Pancreas (tissue), 10 donors: Measurements from ENCODE around the gene PIK3R2. TPM values are rescaled to one million over a fixed set of nuclear protein-coding genes. Genes with fewer than 3 reads are reported as not detected.

Experiments
- ATAC-seq, 4 donors: fragments of 200-7000 bp; cut with Tn5 transposase; one replicate each; pipeline versions ENCODE4 v1.8.0 to v1.9.1; 2020; ENCODE audit warnings: mild to moderate bottlenecking in 4 of 4, moderate library complexity in 4 of 4
- DNase-seq, 6 donors: peaks; one replicate each; pipeline ENCODE4 v3.0.0-alpha.2; 2020
- FAIRE-seq: peaks from 2 replicates; lab custom pipeline; 2012; peaks lifted over from hg19 to GRCh38; lab: Jason Lieb, UNC
- H3K27ac ChIP-seq, 4 donors: fragments of 200-600 bp; sonication (generic); 1 replicate in 3 of 4; 2 replicates in 1 of 4; pipeline versions ENCODE4 v1.5.0 to v1.8.0; 2020
- H3K27me3 ChIP-seq, 4 donors: fragments of 200-600 bp; one replicate each; pipeline ENCODE4 v1.8.0; 2021
- H3K36me3 ChIP-seq, 3 donors: fragments of 200-600 bp; sonication (generic) in 1 of 3; one replicate each; pipeline versions ENCODE4 v1.5.0 to v1.8.0; 2020 to 2021
- H3K4me1 ChIP-seq, 3 donors: fragments of 200-600 bp; one replicate each; pipeline ENCODE4 v1.8.0; 2021
- H3K4me3 ChIP-seq, 4 donors: fragments of 200-600 bp; sonication (generic) in 2 of 4; one replicate each; pipeline versions ENCODE4 v1.5.0 to v1.8.0; 2020 to 2021
- H3K9me3 ChIP-seq, 4 donors: fragments of 200-600 bp; one replicate each; pipeline ENCODE4 v1.8.0; 2021
- WGBS, 2 donors: extraction: QIAGEN DNeasy Blood & Tissue Kit; methylation state at CpG; one replicate each; pipeline ENCODE4 v1.1.7; 2013; 5-methylcytosine and 5-hydroxymethylcytosine counted together
- intact Hi-C, 3 donors: fragments of 100-400 bp; cut with DNase I; formaldehyde crosslinking; loops; one replicate each; pipeline versions ENCODE4 v1.11.1 to v1.14.2; 2022
- polyA plus RNA-seq, 2 donors: library from polyadenylated mRNA; stranded (reverse); fragments of 200-250 nt; gene quantifications; one replicate each; pipeline ENCODE4 v1.2.3, GENCODE V29; 2013
- total RNA-seq, 6 donors: library from RNA; stranded (reverse); fragmentation: NEBNext Ultra II Directional in 4 of 6; extraction: Animal tissue kit (Norgen Biotek cat#: 25700) in 4 of 6; gene quantifications; one replicate each; pipeline versions ENCODE4 v1.2.1 to v1.2.4, GENCODE V29; 2021 to 2023
- TF ChIP-seq, protein P1 (sequence below), 4 donors: fragments of 200-600 bp; sonication (generic) in 3 of 4; IDR thresholded peaks; one replicate each; pipeline versions ENCODE4 v1.5.0 to v1.8.0; 2021; ENCODE audit warnings: antibody characterized with exemption in 4 of 4
- donor health status: healthy with polysubstance abuse.
- donor health status: DM: no; HTN: no; CAD: no; lungs with moderate emphysema.
- donor health status: DM: no; HTN: no; CAD: no.
- donor health status: control.
- donor health status: control.
- donor health status: Bipolar disorder and iron deficiency.
- donor health status: DM: yes; HTN: yes; CAD: no.
- donor health status: DM: no; HTN: no; CAD: no.
- donor health status: DM: no; HTN: no; CAD: no.
- donor health status: DM: yes; HTN: yes; CAD: no.

PIK3R2 gene
- total and polyA plus RNA-seq, 8 donors = 4.3 to 21.2 (median 11.9) TPM

GRCh38 chr19:18128044-18128443 lies 24.9 kb upstream of the PIK3R2 start:
- 82 to 89% methylated on average over 3 of the region's 3 CpGs for WGBS, 2 donors
- FAIRE-seq = no peak

DNA sequence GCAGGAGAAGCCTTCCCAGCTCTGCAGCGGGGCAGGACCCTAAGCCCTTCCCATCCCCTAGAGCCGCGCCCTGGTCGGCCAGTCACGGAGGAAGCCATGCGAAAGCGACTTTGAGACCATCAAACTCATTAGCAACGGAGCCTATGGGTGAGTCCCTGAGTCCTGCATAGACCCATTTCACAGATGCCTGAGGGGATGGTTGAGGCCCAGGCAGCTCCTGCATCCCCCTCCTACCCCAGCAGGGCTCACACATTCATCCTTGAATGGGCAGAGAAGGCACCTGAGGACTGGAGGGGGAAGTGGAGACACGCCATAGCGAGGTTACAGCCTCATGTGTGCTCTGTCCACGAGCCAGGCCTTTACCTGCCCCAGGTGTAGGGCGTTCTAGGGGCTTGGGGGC lies 24.2 kb upstream of the PIK3R2 start:
- no peaks in the 10 kb centered on the region for H3K9me3 ChIP-seq
- WGBS, 2 donors = 94 to 95% methylated on average over 12 of the region's 12 CpGs
- H3K4me3 ChIP-seq = no peak overlapping the region
- intact Hi-C loops = no loop called here
- ATAC-seq (no peak), DNase-seq (peak in 1 of 6 donors; percentile 13), FAIRE-seq (no peak)
- peaks cover 11 to 74% (median 21%) of the 10 kb centered on the region in 3 donors for H3K36me3 ChIP-seq
- no peaks in the 10 kb centered on the region for H3K27me3 ChIP-seq
- no peaks in the 10 kb centered on the region for H3K4me1 ChIP-seq
- no peak overlapping the region for H3K27ac ChIP-seq
- TF ChIP-seq, protein P1, sequence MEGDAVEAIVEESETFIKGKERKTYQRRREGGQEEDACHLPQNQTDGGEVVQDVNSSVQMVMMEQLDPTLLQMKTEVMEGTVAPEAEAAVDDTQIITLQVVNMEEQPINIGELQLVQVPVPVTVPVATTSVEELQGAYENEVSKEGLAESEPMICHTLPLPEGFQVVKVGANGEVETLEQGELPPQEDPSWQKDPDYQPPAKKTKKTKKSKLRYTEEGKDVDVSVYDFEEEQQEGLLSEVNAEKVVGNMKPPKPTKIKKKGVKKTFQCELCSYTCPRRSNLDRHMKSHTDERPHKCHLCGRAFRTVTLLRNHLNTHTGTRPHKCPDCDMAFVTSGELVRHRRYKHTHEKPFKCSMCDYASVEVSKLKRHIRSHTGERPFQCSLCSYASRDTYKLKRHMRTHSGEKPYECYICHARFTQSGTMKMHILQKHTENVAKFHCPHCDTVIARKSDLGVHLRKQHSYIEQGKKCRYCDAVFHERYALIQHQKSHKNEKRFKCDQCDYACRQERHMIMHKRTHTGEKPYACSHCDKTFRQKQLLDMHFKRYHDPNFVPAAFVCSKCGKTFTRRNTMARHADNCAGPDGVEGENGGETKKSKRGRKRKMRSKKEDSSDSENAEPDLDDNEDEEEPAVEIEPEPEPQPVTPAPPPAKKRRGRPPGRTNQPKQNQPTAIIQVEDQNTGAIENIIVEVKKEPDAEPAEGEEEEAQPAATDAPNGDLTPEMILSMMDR (IDR thresholded peaks at IDR 0.05) = no peak

More at GRCh38 chr19:18128044-18128443, 24.9 kb upstream of the PIK3R2 start:
- Histone ChIP-seq H3K36me3 (peaks cover 11 to 75% (median 26%) of the 10 kb centered on the region in 3 donors), H3K27me3 (no peaks in the 10 kb centered on the region), H3K27ac (no peak overlapping the region), H3K4me1 (no peaks in the 10 kb centered on the region), H3K4me3 (no peak overlapping the region), H3K9me3 (no peaks in the 10 kb centered on the region)
- TF ChIP-seq, protein P1 (IDR thresholded peaks at IDR 0.05) = no peak
- intact Hi-C loops = no loop called here
- DNase-seq (no peak), ATAC-seq (no peak)

GRCh38 chr19:18130523-18131242 lies 22.3 kb upstream of the PIK3R2 start:
- Histone ChIP-seq H3K27me3 (no peaks in the 10 kb centered on the region), H3K9me3 (no peaks in the 10 kb centered on the region), H3K4me3 (no peak overlapping the region), H3K27ac (no peak overlapping the region), H3K4me1 (no peaks in the 10 kb centered on the region), H3K36me3 (peaks cover 9 to 71% (median 28%) of the 10 kb centered on the region in 3 donors)
- TF ChIP-seq, protein P1 (IDR thresholded peaks at IDR 0.05) = no peak
- WGBS, 2 donors = 93% methylated on average over 21 of the region's 21 CpGs
- intact Hi-C loops = no loop called here
- FAIRE-seq = no peak
- DNase-seq = no peak
- ATAC-seq = no peak

GRCh38 chr19:18131841-18132596 lies 20.9 kb upstream of the PIK3R2 start:
- TF ChIP-seq, protein P1 (IDR thresholded peaks at IDR 0.05) = no peak
- DNase-seq = peak in 2 of 6 donors; percentile 14 to 46
- Histone ChIP-seq H3K9me3 (no peaks in the 10 kb centered on the region), H3K4me1 (no peaks in the 10 kb centered on the region), H3K27me3 (no peaks in the 10 kb centered on the region), H3K27ac (no peak overlapping the region), H3K4me3 (no peak overlapping the region), H3K36me3 (peaks cover 9 to 73% (median 28%) of the 10 kb centered on the region in 3 donors)
- no peak for ATAC-seq
- intact Hi-C loops = no loop called here
- FAIRE-seq = no peak
- 85 to 87% methylated on average over 31 of the region's 31 CpGs for WGBS, 2 donors
